Measurements from ENCODE around the gene MOCS2. TPM values are rescaled to one million over a fixed set of nuclear protein-coding genes. Genes with fewer than 3 reads are reported as not detected.

The MOCS2 gene
- total RNA-seq, 1 donor from 2014 or later: 31.2 TPM

DNA sequence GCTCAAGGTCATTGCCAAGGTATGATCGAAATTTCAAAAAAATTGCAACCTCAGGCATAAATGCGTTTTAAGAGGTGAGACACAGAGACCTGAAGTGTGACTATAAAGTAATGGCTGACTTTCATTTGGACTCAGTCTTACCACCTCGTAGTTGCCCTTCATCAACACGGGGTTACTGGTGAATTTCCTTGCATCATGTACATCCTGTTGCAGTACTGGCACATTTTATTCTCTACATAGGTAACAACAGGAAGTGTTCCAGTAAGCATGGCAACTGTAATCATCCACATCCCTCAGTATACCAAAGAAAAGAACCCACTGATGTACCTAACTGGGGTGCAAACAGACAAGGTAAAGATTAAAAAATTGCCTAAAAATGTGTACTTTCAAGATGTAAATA, 29.3 kb downstream of the MOCS2 start:
- Mint-ChIP-seq H3K4me1 (ENCODE audit: unreplicated experiment) (peaks cover 2% of the 10 kb centered on the region), H3K27ac (ENCODE audit: unreplicated experiment) (no peak overlapping the region), H3K4me3 (ENCODE audit: unreplicated experiment) (no peak overlapping the region), H3K27me3 (ENCODE audit: unreplicated experiment) (peaks cover 16% of the 10 kb centered on the region), H3K9me3 (ENCODE audit: unreplicated experiment) (no peaks in the 10 kb centered on the region), H3K36me3 (ENCODE audit: unreplicated experiment) (no peaks in the 10 kb centered on the region)
- TF ChIP-seq, protein P1, sequence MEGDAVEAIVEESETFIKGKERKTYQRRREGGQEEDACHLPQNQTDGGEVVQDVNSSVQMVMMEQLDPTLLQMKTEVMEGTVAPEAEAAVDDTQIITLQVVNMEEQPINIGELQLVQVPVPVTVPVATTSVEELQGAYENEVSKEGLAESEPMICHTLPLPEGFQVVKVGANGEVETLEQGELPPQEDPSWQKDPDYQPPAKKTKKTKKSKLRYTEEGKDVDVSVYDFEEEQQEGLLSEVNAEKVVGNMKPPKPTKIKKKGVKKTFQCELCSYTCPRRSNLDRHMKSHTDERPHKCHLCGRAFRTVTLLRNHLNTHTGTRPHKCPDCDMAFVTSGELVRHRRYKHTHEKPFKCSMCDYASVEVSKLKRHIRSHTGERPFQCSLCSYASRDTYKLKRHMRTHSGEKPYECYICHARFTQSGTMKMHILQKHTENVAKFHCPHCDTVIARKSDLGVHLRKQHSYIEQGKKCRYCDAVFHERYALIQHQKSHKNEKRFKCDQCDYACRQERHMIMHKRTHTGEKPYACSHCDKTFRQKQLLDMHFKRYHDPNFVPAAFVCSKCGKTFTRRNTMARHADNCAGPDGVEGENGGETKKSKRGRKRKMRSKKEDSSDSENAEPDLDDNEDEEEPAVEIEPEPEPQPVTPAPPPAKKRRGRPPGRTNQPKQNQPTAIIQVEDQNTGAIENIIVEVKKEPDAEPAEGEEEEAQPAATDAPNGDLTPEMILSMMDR (IDR thresholded peaks at IDR 0.05): no peak
- no peak for DNase-seq (ENCODE audit: extremely low spot score, unreplicated experiment)

DNA sequence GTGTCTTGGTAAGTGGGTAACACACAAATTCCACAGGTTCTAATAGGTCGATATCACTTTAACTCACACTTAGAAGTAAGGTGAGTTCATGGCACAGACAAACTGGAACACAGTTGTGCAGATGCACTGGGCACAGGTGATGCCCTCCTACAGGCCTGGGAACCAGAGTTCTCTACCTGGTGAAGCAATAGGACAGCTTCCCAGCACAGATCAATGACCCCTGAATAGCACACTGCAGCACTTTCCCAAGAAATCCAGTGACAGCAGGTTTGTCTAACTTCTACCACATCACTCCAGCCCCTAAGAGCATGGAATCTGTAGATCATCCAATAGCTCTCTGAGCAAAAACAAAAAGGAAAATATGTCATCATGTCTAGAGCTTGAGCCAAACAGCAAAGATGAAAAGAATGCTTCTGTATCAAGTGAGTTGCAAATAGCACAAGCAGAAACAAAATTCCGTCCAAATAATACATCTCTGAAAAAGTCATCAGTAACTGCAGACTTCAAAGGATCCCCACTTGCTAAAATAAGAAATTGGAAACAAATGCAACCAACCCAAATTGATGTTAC, 33.5 kb downstream of the MOCS2 start:
- H3K27ac Mint-ChIP-seq (ENCODE audit: unreplicated experiment): no peak overlapping the region
- H3K9me3 Mint-ChIP-seq (ENCODE audit: unreplicated experiment): no peaks in the 10 kb centered on the region

DNA sequence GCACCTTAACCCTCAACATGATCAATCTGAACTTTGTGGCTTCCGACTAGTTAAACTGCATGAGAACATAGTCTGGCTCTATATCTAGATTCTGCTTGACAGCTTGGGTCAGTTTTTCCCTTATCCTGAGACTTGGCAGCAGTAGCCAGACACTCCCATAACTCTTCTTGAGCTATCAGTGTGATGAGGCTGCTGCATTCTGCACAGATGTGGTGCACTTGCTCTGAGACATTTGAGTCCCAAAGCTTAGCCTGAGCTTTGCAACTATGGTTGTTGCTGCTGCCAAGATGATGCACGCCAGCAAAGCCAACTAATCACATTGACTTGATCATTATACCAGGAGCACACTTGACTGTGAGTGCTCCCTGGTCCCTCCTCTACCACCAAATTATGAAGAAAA, 36.2 kb downstream of the MOCS2 start:
- Mint-ChIP-seq H3K9me3 (ENCODE audit: unreplicated experiment) (no peaks in the 10 kb centered on the region), H3K4me1 (ENCODE audit: unreplicated experiment) (peaks cover 8% of the 10 kb centered on the region), H3K36me3 (ENCODE audit: unreplicated experiment) (no peaks in the 10 kb centered on the region), H3K4me3 (ENCODE audit: unreplicated experiment) (no peak overlapping the region), H3K27ac (ENCODE audit: unreplicated experiment) (no peak overlapping the region), H3K27me3 (ENCODE audit: unreplicated experiment) (peaks cover 21% of the 10 kb centered on the region)
- TF ChIP-seq, protein P1 (IDR thresholded peaks at IDR 0.05): no peak
- no peak for DNase-seq (ENCODE audit: extremely low spot score, unreplicated experiment)

More for the DNA sequence above, 33.5 kb downstream of the MOCS2 start:
- Mint-ChIP-seq H3K27me3 (ENCODE audit: unreplicated experiment) (peaks cover 21% of the 10 kb centered on the region), H3K4me1 (ENCODE audit: unreplicated experiment) (peaks cover 4% of the 10 kb centered on the region), H3K4me3 (ENCODE audit: unreplicated experiment) (no peak overlapping the region), H3K36me3 (ENCODE audit: unreplicated experiment) (no peaks in the 10 kb centered on the region)
- TF ChIP-seq, protein P1 (IDR thresholded peaks at IDR 0.05): no peak
- DNase-seq (ENCODE audit: extremely low spot score, unreplicated experiment): no peak

DNA sequence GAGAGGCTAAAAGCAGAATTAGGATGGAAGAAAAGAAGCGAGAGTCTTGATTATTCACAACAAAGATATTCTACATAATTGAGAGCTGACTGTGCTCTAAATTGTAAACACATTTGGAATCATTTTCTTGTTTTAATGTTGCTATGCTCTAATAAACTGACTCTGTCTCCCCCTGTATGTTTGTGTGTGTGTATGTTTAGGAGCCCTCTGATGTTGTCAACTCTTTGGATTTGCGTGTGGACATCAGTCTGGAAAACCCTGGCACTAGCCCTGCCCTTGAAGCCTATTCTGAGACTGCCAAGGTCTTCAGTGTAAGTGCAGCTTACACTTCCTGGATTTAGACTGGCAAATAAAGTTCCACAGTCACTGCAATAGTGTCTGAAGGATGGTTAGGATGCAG, 37.8 kb downstream of the MOCS2 start:
- Mint-ChIP-seq H3K4me3 (ENCODE audit: unreplicated experiment) (no peak overlapping the region), H3K36me3 (ENCODE audit: unreplicated experiment) (no peaks in the 10 kb centered on the region), H3K27ac (ENCODE audit: unreplicated experiment) (no peak overlapping the region), H3K4me1 (ENCODE audit: unreplicated experiment) (peaks cover 8% of the 10 kb centered on the region), H3K9me3 (ENCODE audit: unreplicated experiment) (no peaks in the 10 kb centered on the region), H3K27me3 (ENCODE audit: unreplicated experiment) (peaks cover 14% of the 10 kb centered on the region)
- TF ChIP-seq, protein P1 (IDR thresholded peaks at IDR 0.05): no peak
- no peak for DNase-seq (ENCODE audit: extremely low spot score, unreplicated experiment)

DNA sequence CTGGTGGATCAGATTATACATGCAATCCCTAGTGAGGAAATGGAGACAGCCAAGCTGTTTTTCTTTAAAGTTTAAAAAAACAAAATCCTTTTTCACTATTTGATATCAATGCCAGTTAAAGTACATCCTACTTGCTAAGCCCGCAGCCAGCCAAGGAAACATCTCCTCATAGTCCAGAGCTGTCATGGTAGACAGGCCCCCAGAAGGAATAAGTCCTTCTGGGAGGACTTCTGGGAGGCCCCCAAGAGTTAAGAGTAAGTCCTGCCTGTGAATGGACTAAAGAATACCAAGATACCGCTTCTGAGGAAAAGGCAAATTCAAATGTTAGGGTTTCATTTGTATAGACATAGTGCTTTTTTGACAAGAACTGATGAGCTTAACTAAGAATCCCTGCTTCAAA, 38.3 kb downstream of the MOCS2 start:
- TF ChIP-seq, protein P1 (IDR thresholded peaks at IDR 0.05): no peak
- Mint-ChIP-seq H3K4me1 (ENCODE audit: unreplicated experiment) (peaks cover 8% of the 10 kb centered on the region), H3K9me3 (ENCODE audit: unreplicated experiment) (no peaks in the 10 kb centered on the region), H3K4me3 (ENCODE audit: unreplicated experiment) (no peak overlapping the region), H3K36me3 (ENCODE audit: unreplicated experiment) (no peaks in the 10 kb centered on the region), H3K27ac (ENCODE audit: unreplicated experiment) (no peak overlapping the region), H3K27me3 (ENCODE audit: unreplicated experiment) (peaks cover 10% of the 10 kb centered on the region)
- DNase-seq (ENCODE audit: extremely low spot score, unreplicated experiment): no peak

Data from osteocyte (in vitro differentiated cells).